Suprapubic skin (tissue), 3 donors: ENCODE data around the gene SUGCT.

ENCODE experiments used
- CTCF ChIP-seq, 2 donors: fragments of 200-600 bp in 1 of 2; fragments of 450-650 bp in 1 of 2; sonication (generic) in 1 of 2; IDR thresholded peaks; one replicate each; pipeline ENCODE4 v1.5.1; 2016 to 2019; ENCODE audit warnings: antibody characterized with exemption in 2 of 2, mild to moderate bottlenecking in 1 of 2, moderate library complexity in 1 of 2
- EP300 ChIP-seq: sonication (generic); formaldehyde crosslinking; IDR thresholded peaks from one replicate; pipeline ENCODE4 v1.6.1; 2017; ENCODE audit warnings: antibody characterized with exemption
- POLR2A ChIP-seq, 2 donors: fragments of 450-650 bp; IDR thresholded peaks; one replicate each; pipeline ENCODE4 v1.6.1; 2017; ENCODE audit warnings: antibody characterized with exemption in 2 of 2, mild to moderate bottlenecking in 2 of 2, moderate library complexity in 2 of 2

DNA sequence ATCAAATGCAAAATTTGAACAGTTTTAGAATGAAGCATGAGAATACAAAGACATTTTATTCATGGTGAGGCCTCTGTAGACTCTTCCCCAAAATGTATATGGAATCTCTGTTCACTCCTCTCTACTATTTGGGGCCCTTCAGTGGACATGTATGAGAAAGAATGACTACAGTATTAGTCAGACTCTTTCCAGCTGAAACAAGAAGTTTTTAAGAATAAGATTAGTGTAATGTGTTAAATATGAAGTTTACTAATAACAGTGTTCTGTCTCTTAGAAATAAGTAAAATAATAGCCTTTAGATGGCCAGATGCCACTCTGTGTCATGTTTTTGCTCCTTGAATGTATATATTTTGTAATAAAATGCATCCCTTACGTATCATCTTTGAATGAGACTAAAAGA lies 585.6 kb downstream of the SUGCT start:
- TF ChIP-seq CTCF (IDR thresholded peaks at IDR 0.05) (no peak), EP300 (no peak), POLR2A (IDR thresholded peaks at IDR 0.05) (no peak)
